Erythroblast (primary cell): ENCODE results near the gene FRZB.

ENCODE experiments used
- GATA1 ChIP-seq: IDR thresholded peaks from 2 replicates; pipeline ENCODE4 v1.6.1; 2011; ENCODE audit warnings: low read depth, mild to moderate bottlenecking, control low read depth, low read length, moderate library complexity
- POLR2A ChIP-seq: IDR thresholded peaks from 2 replicates; pipeline ENCODE4 v1.6.1; 2011; ENCODE audit warnings: mild to moderate bottlenecking, low read length

- no peak for TF ChIP-seq POLR2A
- no peak for TF ChIP-seq GATA1
Measured at GRCh38 chr2:182894174-182894573, 27.7 kb upstream of the FRZB start.
